ENCODE measurements around the gene MAST2.

The MAST2 gene

DNA sequence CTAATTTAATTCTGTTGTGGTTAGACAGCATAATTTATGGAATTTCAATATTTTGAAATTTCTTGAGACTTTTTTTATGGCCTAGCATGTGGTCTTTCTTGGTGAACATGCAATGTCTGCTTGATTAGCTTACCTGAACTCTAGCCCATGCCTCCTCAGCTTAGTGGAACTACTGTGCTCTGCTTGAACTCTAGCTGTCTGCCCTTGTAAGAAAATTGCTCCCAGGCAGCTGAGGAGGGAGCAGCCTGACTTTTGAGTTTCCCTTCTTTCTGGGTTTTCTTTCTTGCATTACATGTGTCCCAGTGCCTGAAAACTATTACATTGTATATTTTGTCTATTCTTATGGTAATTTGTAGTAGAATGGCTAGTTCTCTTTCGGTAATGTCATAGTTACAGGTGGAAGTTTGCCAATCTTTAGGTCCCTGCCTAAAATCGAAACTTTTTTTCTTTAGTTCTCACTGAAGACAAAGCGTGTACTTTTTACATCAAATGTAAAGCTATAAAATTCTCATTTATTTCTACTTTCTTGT lies 105.3 kb downstream of the MAST2 start:
- no peak overlapping the region for H4K91ac ChIP-seq (ENCODE audit: low read depth, low read length, poor library complexity)
- H3K79me1 ChIP-seq (ENCODE audit: low read depth, low read length): no peaks in the 10 kb centered on the region
- H2BK5ac ChIP-seq (ENCODE audit: low read length): no peak overlapping the region
- H3K27ac ChIP-seq (replicated peaks; ENCODE audit: low read length): no peak overlapping the region
- H3K4me1 ChIP-seq (ENCODE audit: control insufficient read depth in 2 of 2, insufficient read depth in 1 of 2, low read depth in 1 of 2, low read length in 2 of 2): peaks cover 5 to 16% of the 10 kb centered on the region in 2 donors
- H2BK12ac ChIP-seq (ENCODE audit: low read length): no peak overlapping the region
- H3K9me3 ChIP-seq (replicated peaks in 1 of 2; ENCODE audit: control insufficient read depth in 2 of 2, insufficient read depth in 1 of 2, low read depth in 1 of 2, low read length in 2 of 2): no peaks in the 10 kb centered on the region
- no peak overlapping the region for H3K4me2 ChIP-seq (ENCODE audit: insufficient read depth, low read length, poor library complexity, severe bottlenecking)
- no peak overlapping the region for H3K18ac ChIP-seq (ENCODE audit: low read length)
- no peak overlapping the region for H2AFZ ChIP-seq (ENCODE audit: low read length)
- H3K27me3 ChIP-seq (ENCODE audit: control insufficient read depth in 3 of 3, insufficient read depth in 3 of 3, low read depth in 1 of 3, low read length in 3 of 3): no peaks in the 10 kb centered on the region
- no peak overlapping the region for H3K14ac ChIP-seq (ENCODE audit: low read length)
- no peak for DNase-seq (ENCODE audit: low spot score)
- H3K4ac ChIP-seq (ENCODE audit: low read length): no peak overlapping the region
- H3K36me3 ChIP-seq (replicated peaks in 1 of 2; ENCODE audit: control insufficient read depth in 2 of 2, insufficient read depth in 2 of 2, low read length in 2 of 2): no peaks in the 10 kb centered on the region
- no peak overlapping the region for H2BK120ac ChIP-seq (ENCODE audit: low read depth, low read length)
- no peak overlapping the region for H4K8ac ChIP-seq (ENCODE audit: low read depth, low read length)
- no CpG with 5 or more reads among the region's 3 CpGs for WGBS, 2 donors (ENCODE audit: extremely low coverage in 2 of 2, insufficient read length in 2 of 2, insufficient replicate concordance in 1 of 2)
- no peak overlapping the region for H2AK5ac ChIP-seq (ENCODE audit: low read depth, low read length)
- no peak overlapping the region for H3K9ac ChIP-seq (ENCODE audit: low read depth, low read length, poor library complexity)
- no peak overlapping the region for H3K23ac ChIP-seq (ENCODE audit: low read depth, low read length, poor library complexity)
- H3K4me3 ChIP-seq (ENCODE audit: low read length in 2 of 2): no peak overlapping the region
- no peak overlapping the region for H2BK15ac ChIP-seq (ENCODE audit: low read length)

DNA sequence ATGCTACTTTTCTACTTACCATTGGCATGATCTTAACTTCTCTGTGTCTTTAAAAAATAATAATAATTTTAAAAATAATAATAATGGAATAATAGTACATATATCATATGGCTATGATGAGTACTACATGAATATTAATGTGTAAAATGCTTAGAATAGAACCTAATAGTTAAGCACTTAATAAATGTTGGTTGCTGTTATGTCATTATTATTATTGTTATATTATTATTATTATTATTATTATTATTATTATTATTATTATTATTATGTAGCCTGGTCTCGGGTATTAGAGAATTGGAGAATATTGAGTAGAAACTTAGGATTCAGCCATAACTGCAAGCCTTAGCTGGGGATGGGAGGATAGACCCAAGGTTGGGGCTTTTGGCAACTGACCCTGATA lies 108.2 kb downstream of the MAST2 start:
- H4K8ac ChIP-seq (ENCODE audit: low read depth, low read length): no peak overlapping the region
- no peaks in the 10 kb centered on the region for H3K9me3 ChIP-seq (replicated peaks in 1 of 2; ENCODE audit: control insufficient read depth in 2 of 2, insufficient read depth in 1 of 2, low read depth in 1 of 2, low read length in 2 of 2)
- H2BK5ac ChIP-seq (ENCODE audit: low read length): no peak overlapping the region
- no peak overlapping the region for H2BK12ac ChIP-seq (ENCODE audit: low read length)
- no peak overlapping the region for H3K4me3 ChIP-seq (ENCODE audit: low read length in 2 of 2)
- no peak overlapping the region for H3K14ac ChIP-seq (ENCODE audit: low read length)
- no peak overlapping the region for H2BK120ac ChIP-seq (ENCODE audit: low read depth, low read length)
- H3K4me2 ChIP-seq (ENCODE audit: insufficient read depth, low read length, poor library complexity, severe bottlenecking): no peak overlapping the region
- H3K4ac ChIP-seq (ENCODE audit: low read length): no peak overlapping the region
- H3K18ac ChIP-seq (ENCODE audit: low read length): no peak overlapping the region
- H2BK15ac ChIP-seq (ENCODE audit: low read length): no peak overlapping the region
- no peak overlapping the region for H3K9ac ChIP-seq (ENCODE audit: low read depth, low read length, poor library complexity)
- H3K4me1 ChIP-seq (ENCODE audit: control insufficient read depth in 2 of 2, insufficient read depth in 1 of 2, low read depth in 1 of 2, low read length in 2 of 2): peaks cover 5 to 18% of the 10 kb centered on the region in 2 donors
- H2AK5ac ChIP-seq (ENCODE audit: low read depth, low read length): no peak overlapping the region
- WGBS, 2 donors (ENCODE audit: extremely low coverage in 2 of 2, insufficient read length in 2 of 2, insufficient replicate concordance in 1 of 2): no CpG with 5 or more reads among the region's 1 CpG
- no peak overlapping the region for H3K23ac ChIP-seq (ENCODE audit: low read depth, low read length, poor library complexity)
- no peaks in the 10 kb centered on the region for H3K27me3 ChIP-seq (ENCODE audit: control insufficient read depth in 3 of 3, insufficient read depth in 3 of 3, low read depth in 1 of 3, low read length in 3 of 3)
- DNase-seq (ENCODE audit: low spot score): no peak
- H3K36me3 ChIP-seq (replicated peaks in 1 of 2; ENCODE audit: control insufficient read depth in 2 of 2, insufficient read depth in 2 of 2, low read length in 2 of 2): no peaks in the 10 kb centered on the region
- no peaks in the 10 kb centered on the region for H3K79me1 ChIP-seq (ENCODE audit: low read depth, low read length)
- no peak overlapping the region for H3K27ac ChIP-seq (replicated peaks; ENCODE audit: low read length)
- no peak overlapping the region for H4K91ac ChIP-seq (ENCODE audit: low read depth, low read length, poor library complexity)
- no peak overlapping the region for H2AFZ ChIP-seq (ENCODE audit: low read length)

DNA sequence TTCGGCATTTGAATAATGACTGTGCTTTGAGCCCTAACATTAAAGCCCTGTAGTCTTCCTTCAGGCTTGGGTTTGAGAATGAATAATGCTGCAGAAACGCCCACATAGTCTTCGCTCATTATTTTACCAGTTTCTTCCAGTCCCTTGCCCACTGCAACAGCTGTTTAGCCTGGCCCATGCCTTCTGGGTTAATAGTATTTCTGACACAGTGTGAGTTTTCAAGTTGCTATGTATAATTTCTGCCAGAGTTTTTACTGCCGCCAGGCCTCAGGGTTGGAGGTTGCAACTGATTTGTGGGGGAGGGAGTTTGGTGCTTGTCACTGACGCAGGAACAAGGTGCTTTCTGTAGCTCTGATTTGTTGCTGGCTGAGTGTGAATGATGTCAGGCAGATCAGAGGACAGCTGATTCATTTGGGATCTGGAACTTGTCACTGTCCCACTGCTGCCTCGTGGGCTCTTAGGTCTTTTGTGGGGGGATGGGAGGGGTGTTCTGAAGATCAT lies 109.8 kb downstream of the MAST2 start:
- no peak overlapping the region for H4K8ac ChIP-seq (ENCODE audit: low read depth, low read length)
- H2AFZ ChIP-seq (ENCODE audit: low read length): no peak overlapping the region
- H3K4me2 ChIP-seq (ENCODE audit: insufficient read depth, low read length, poor library complexity, severe bottlenecking): no peak overlapping the region
- peaks cover 5 to 17% of the 10 kb centered on the region in 2 donors for H3K4me1 ChIP-seq (ENCODE audit: control insufficient read depth in 2 of 2, insufficient read depth in 1 of 2, low read depth in 1 of 2, low read length in 2 of 2)
- peaks cover 0 to 3% of the 10 kb centered on the region in 2 donors for H3K9me3 ChIP-seq (replicated peaks in 1 of 2; ENCODE audit: control insufficient read depth in 2 of 2, insufficient read depth in 1 of 2, low read depth in 1 of 2, low read length in 2 of 2)
- no peaks in the 10 kb centered on the region for H3K79me1 ChIP-seq (ENCODE audit: low read depth, low read length)
- H3K18ac ChIP-seq (ENCODE audit: low read length): no peak overlapping the region
- H2BK12ac ChIP-seq (ENCODE audit: low read length): no peak overlapping the region
- H2BK5ac ChIP-seq (ENCODE audit: low read length): no peak overlapping the region
- no peak overlapping the region for H4K91ac ChIP-seq (ENCODE audit: low read depth, low read length, poor library complexity)
- no peak for DNase-seq (ENCODE audit: low spot score)
- H3K27ac ChIP-seq (replicated peaks; ENCODE audit: low read length): no peak overlapping the region
- H3K4me3 ChIP-seq (ENCODE audit: low read length in 2 of 2): no peak overlapping the region
- H3K36me3 ChIP-seq (replicated peaks in 1 of 2; ENCODE audit: control insufficient read depth in 2 of 2, insufficient read depth in 2 of 2, low read length in 2 of 2): peaks cover 2 to 4% of the 10 kb centered on the region in 2 donors
- no peak overlapping the region for H3K23ac ChIP-seq (ENCODE audit: low read depth, low read length, poor library complexity)
- H3K9ac ChIP-seq (ENCODE audit: low read depth, low read length, poor library complexity): no peak overlapping the region
- no peak overlapping the region for H2BK120ac ChIP-seq (ENCODE audit: low read depth, low read length)
- no CpG with 5 or more reads among the region's 6 CpGs for WGBS, 2 donors (ENCODE audit: extremely low coverage in 2 of 2, insufficient read length in 2 of 2, insufficient replicate concordance in 1 of 2)
- H2AK5ac ChIP-seq (ENCODE audit: low read depth, low read length): no peak overlapping the region
- no peak overlapping the region for H3K14ac ChIP-seq (ENCODE audit: low read length)
- no peaks in the 10 kb centered on the region for H3K27me3 ChIP-seq (ENCODE audit: control insufficient read depth in 3 of 3, insufficient read depth in 3 of 3, low read depth in 1 of 3, low read length in 3 of 3)
- H3K4ac ChIP-seq (ENCODE audit: low read length): no peak overlapping the region
- H2BK15ac ChIP-seq (ENCODE audit: low read length): no peak overlapping the region

DNA sequence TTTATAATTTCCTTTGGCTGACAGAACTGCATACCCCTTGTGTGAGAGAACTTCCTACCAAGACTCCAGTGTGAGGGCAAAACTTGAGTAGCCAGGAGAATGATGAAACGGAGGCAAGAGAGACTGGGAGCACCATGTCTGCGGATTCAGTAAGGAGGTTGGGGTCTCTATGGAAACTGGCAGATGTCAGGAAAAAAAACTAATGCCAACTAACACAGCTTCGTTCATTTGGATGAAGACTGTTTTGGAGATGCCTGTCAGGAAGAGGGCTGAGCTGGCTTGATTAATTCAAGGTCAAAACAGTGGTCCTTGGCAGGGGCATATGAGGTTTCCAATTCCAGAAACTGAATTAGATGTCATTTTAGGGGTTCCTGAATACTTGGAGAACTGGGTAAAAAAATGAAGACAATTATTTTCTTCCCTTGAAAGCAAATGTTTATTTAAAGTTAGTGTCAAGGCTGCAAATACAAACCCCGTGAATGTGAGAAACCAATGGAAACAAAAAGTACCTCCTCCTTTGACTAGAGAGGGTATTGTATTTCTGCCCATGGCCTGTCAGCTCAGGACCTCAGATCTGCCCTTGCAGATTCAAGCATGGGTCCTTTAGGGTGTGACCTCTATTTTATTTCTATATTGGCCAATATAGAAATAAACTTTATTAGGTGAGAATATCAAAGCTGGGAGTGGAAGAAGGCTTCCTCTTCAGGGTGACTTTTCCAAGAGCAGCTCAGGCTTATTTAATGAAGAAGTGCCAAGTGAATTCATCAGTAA lies 110.5 kb downstream of the MAST2 start:
- Histone ChIP-seq H3K9me3 (replicated peaks in 1 of 2; ENCODE audit: control insufficient read depth in 2 of 2, insufficient read depth in 1 of 2, low read depth in 1 of 2, low read length in 2 of 2) (peaks cover 0 to 3% of the 10 kb centered on the region in 2 donors), H3K4me1 (ENCODE audit: control insufficient read depth in 2 of 2, insufficient read depth in 1 of 2, low read depth in 1 of 2, low read length in 2 of 2) (peaks cover 5 to 11% of the 10 kb centered on the region in 2 donors), H2BK5ac (ENCODE audit: low read length) (no peak overlapping the region), H3K27me3 (ENCODE audit: control insufficient read depth in 3 of 3, insufficient read depth in 3 of 3, low read depth in 1 of 3, low read length in 3 of 3) (no peaks in the 10 kb centered on the region), H3K9ac (ENCODE audit: low read depth, low read length, poor library complexity) (no peak overlapping the region), H4K8ac (ENCODE audit: low read depth, low read length) (no peak overlapping the region), H3K27ac (replicated peaks; ENCODE audit: low read length) (no peak overlapping the region), H3K18ac (ENCODE audit: low read length) (no peak overlapping the region), H3K4me2 (ENCODE audit: insufficient read depth, low read length, poor library complexity, severe bottlenecking) (no peak overlapping the region), H2BK120ac (ENCODE audit: low read depth, low read length) (no peak overlapping the region), H3K4me3 (ENCODE audit: low read length in 2 of 2) (no peak overlapping the region), H2BK12ac (ENCODE audit: low read length) (no peak overlapping the region), H3K4ac (ENCODE audit: low read length) (no peak overlapping the region), H3K14ac (ENCODE audit: low read length) (no peak overlapping the region), H2BK15ac (ENCODE audit: low read length) (no peak overlapping the region), H3K23ac (ENCODE audit: low read depth, low read length, poor library complexity) (no peak overlapping the region), H2AK5ac (ENCODE audit: low read depth, low read length) (no peak overlapping the region), H4K91ac (ENCODE audit: low read depth, low read length, poor library complexity) (no peak overlapping the region), H3K79me1 (ENCODE audit: low read depth, low read length) (no peaks in the 10 kb centered on the region), H2AFZ (ENCODE audit: low read length) (no peak overlapping the region), H3K36me3 (replicated peaks in 1 of 2; ENCODE audit: control insufficient read depth in 2 of 2, insufficient read depth in 2 of 2, low read length in 2 of 2) (peaks cover 2 to 4% of the 10 kb centered on the region in 2 donors)
- WGBS, 2 donors (ENCODE audit: extremely low coverage in 2 of 2, insufficient read length in 2 of 2, insufficient replicate concordance in 1 of 2): no CpG with 5 or more reads among the region's 4 CpGs
- DNase-seq (ENCODE audit: low spot score): no peak
